SK-N-SH (cell line): Measurements from ENCODE around the gene FOXP1. TPM values are rescaled to one million over a fixed set of nuclear protein-coding genes. Genes with fewer than 3 reads are reported as not detected.

ENCODE experiments used
- CTCF ChIA-PET: fragments of 300-600, 350-600 bp; formaldehyde crosslinking; extraction: SDS; loops from one replicate; lab custom pipeline; 2021; lab: Yijun Ruan, JAX
- POLR2A ChIA-PET: fragments of 350-600 bp; sonication (Branson Sonifier 250); formaldehyde crosslinking; extraction: SDS; loops from one replicate; lab custom pipeline; 2020; ENCODE audit warnings: antibody characterized with exemption, inconsistent platforms; lab: Yijun Ruan, JAX
- DNase-seq: peaks from one replicate; pipeline ENCODE4 v3.0.0; 2012
- H2AFZ ChIP-seq: fragments of 200-600 bp; sonication (generic); 2 replicates; pipeline ENCODE4 v1.8.1; 2016; ENCODE audit warnings: antibody characterized with exemption, mild to moderate bottlenecking, low read depth
- H3F3A ChIP-seq: fragments of 200-600 bp; sonication (generic); replicated peaks from 2 replicates; pipeline ENCODE3; 2016; ENCODE audit warnings: antibody characterized with exemption, mild to moderate bottlenecking; ENCODE audit not compliant: insufficient read depth
- H3K27ac ChIP-seq, 2 experiments: fragments of 200-500 bp in 1 of 2; fragments of 200-600 bp in 1 of 2; sonication (Bioruptor generic) in 1 of 2; sonication (generic), shearing (Covaris generic) in 1 of 2; 2 replicates each; pipeline versions ENCODE4 v1.5.1 to v1.6.1; 2014 to 2016; ENCODE audit warnings: low read depth in 2 of 2, inconsistent platforms in 1 of 2, low read length in 1 of 2, mild to moderate bottlenecking in 1 of 2, mixed read lengths in 1 of 2
- H3K27me3 ChIP-seq: fragments of 200-600 bp; sonication (generic), shearing (Covaris generic); 2 replicates; pipeline ENCODE4 v1.6.1; 2016; ENCODE audit warnings: mixed run types; ENCODE audit not compliant: insufficient read depth
- H3K36me3 ChIP-seq, 2 experiments: fragments of 200-500 bp in 1 of 2; fragments of 200-600 bp in 1 of 2; sonication (Bioruptor generic) in 1 of 2; sonication (generic) in 1 of 2; replicated peaks in 1 of 2; 2 replicates each; pipeline versions ENCODE3 to v1.5.1; 2014 to 2016; ENCODE audit warnings: low read length in 1 of 2, mild to moderate bottlenecking in 1 of 2; ENCODE audit not compliant: insufficient read depth in 2 of 2, control insufficient read depth in 1 of 2
- H3K4me1 ChIP-seq, 2 experiments: fragments of 200-500 bp in 1 of 2; fragments of 200-600 bp in 1 of 2; sonication (Bioruptor generic) in 1 of 2; sonication (generic), shearing (Covaris generic) in 1 of 2; 2 replicates each; pipeline versions ENCODE4 v1.5.1 to v1.6.1; 2014 to 2016; ENCODE audit warnings: low read depth in 1 of 2, low read length in 1 of 2, mixed run types in 1 of 2; ENCODE audit not compliant: insufficient read depth in 2 of 2, control insufficient read depth in 1 of 2
- H3K4me2 ChIP-seq: fragments of 200-600 bp; sonication (generic), shearing (Covaris generic); 2 replicates; pipeline ENCODE4 v1.6.1; 2017; ENCODE audit warnings: mixed run types
- H3K4me3 ChIP-seq, 2 experiments: fragments of 200-500 bp in 1 of 2; fragments of 200-600 bp in 1 of 2; sonication (Bioruptor generic) in 1 of 2; sonication (generic), shearing (Covaris generic) in 1 of 2; 2 replicates each; pipeline versions ENCODE4 v1.5.1 to v1.8.1; 2014 to 2016; ENCODE audit warnings: low read depth in 2 of 2, inconsistent platforms in 1 of 2, low read length in 1 of 2, mild to moderate bottlenecking in 1 of 2, mixed read lengths in 1 of 2, moderate library complexity in 1 of 2
- H3K79me2 ChIP-seq: fragments of 200-600 bp; sonication (generic); 2 replicates; pipeline ENCODE4 v1.8.1; 2017; ENCODE audit warnings: mild to moderate bottlenecking; ENCODE audit not compliant: insufficient read depth
- H3K9ac ChIP-seq: fragments of 200-600 bp; sonication (generic); 2 replicates; pipeline ENCODE4 v1.6.1; 2017; ENCODE audit warnings: mixed run types
- H3K9me2 ChIP-seq: fragments of 200-600 bp; sonication (generic); 2 replicates; pipeline ENCODE4 v1.6.1; 2017; ENCODE audit warnings: mixed run types
- H3K9me3 ChIP-seq: fragments of 200-600 bp; sonication (generic); 2 replicates; pipeline ENCODE4 v1.6.1; 2017; ENCODE audit warnings: mixed run types, mild to moderate bottlenecking, moderate library complexity
- H4K20me1 ChIP-seq: fragments of 200-600 bp; sonication (generic); 2 replicates; pipeline ENCODE4 v1.6.1; 2017; ENCODE audit warnings: mild to moderate bottlenecking, mixed run types; ENCODE audit not compliant: insufficient read depth
- CTCF ChIP-seq: fragments of 200-600 bp; sonication (generic); IDR thresholded peaks from 2 replicates; pipeline ENCODE4 v1.6.1; 2017; ENCODE audit warnings: antibody characterized with exemption, mild to moderate bottlenecking, moderate library complexity
- EZH2phosphoT487 ChIP-seq: fragments of 200-600 bp; sonication (generic); IDR thresholded peaks from 2 replicates; pipeline ENCODE4 v1.6.1; 2017; ENCODE audit warnings: low read depth, mixed run types, mild to moderate bottlenecking, antibody characterized with exemption, moderate library complexity, borderline replicate concordance
- FOXJ3 ChIP-seq: sonication (generic); formaldehyde crosslinking; IDR thresholded peaks from 2 replicates; pipeline ENCODE4 v1.5.1; 2020; ENCODE audit warnings: mild to moderate bottlenecking, missing genetic modification reagents
- FOXM1 ChIP-seq: IDR thresholded peaks from 2 replicates; pipeline ENCODE4 v1.4.0; 2012; ENCODE audit warnings: low read depth, mild to moderate bottlenecking
- GABPA ChIP-seq: IDR thresholded peaks from 2 replicates; pipeline ENCODE4 v1.4.0; 2012; ENCODE audit warnings: low read depth, mild to moderate bottlenecking
- GATA2 ChIP-seq: sonication (generic); formaldehyde crosslinking; IDR thresholded peaks from 2 replicates; pipeline ENCODE4 v1.5.0; 2020; ENCODE audit warnings: mild to moderate bottlenecking, missing genetic modification reagents
- NFIC ChIP-seq: IDR thresholded peaks from 2 replicates; pipeline ENCODE4 v1.4.0; 2012; ENCODE audit warnings: borderline replicate concordance
- NRF1 ChIP-seq: IDR thresholded peaks from 2 replicates; pipeline ENCODE4 v1.6.1; 2012; ENCODE audit warnings: low read depth, mild to moderate bottlenecking, low read length
- RCOR1 ChIP-seq: fragments of 150-350 bp; IDR thresholded peaks from 2 replicates; pipeline ENCODE4 v1.6.1; 2017; ENCODE audit warnings: antibody characterized with exemption, low read length
- RFX5 ChIP-seq: IDR thresholded peaks from 2 replicates; pipeline ENCODE4 v1.6.1; 2012; ENCODE audit warnings: mild to moderate bottlenecking, improper control_type of control experiment, low read length
- SIN3A ChIP-seq: IDR thresholded peaks from 2 replicates; pipeline ENCODE4 v1.6.1; 2012; ENCODE audit warnings: low read depth, mild to moderate bottlenecking, low read length, moderate library complexity, borderline replicate concordance
- TCF12 ChIP-seq: IDR thresholded peaks from 2 replicates; pipeline ENCODE4 v1.4.0; 2012
- TEAD4 ChIP-seq: IDR thresholded peaks from 2 replicates; pipeline ENCODE4 v1.4.0; 2012; ENCODE audit warnings: mild to moderate bottlenecking, borderline replicate concordance; ENCODE audit not compliant: insufficient read depth
- YY1 ChIP-seq: IDR thresholded peaks from 2 replicates; pipeline ENCODE4 v1.4.0; 2012; ENCODE audit warnings: low read depth, mild to moderate bottlenecking
- ZBTB33 ChIP-seq: IDR thresholded peaks from 2 replicates; pipeline ENCODE4 v1.4.0; 2012; ENCODE audit warnings: low read depth, borderline replicate concordance
- WGBS: methylation state at CpG from one replicate; pipeline ENCODE4 v1.1.6; 2017; ENCODE audit warnings: low lambda C conversion rate; 5-methylcytosine and 5-hydroxymethylcytosine counted together
- polyA plus RNA-seq, 3 experiments: library from polyadenylated mRNA; depleted of rRNA; stranded (reverse); fragments of >200 nt; gene quantifications; 2 replicates each; pipeline ENCODE4 v1.2.3, GENCODE V29; 2012
- TF ChIP-seq, protein P1 (sequence below): IDR thresholded peaks from 2 replicates; pipeline ENCODE4 v1.4.0; 2012; ENCODE audit warnings: low read depth
- TF ChIP-seq, protein P2 (sequence below): IDR thresholded peaks from 2 replicates; pipeline ENCODE4 v1.6.1; 2012; ENCODE audit warnings: mild to moderate bottlenecking, low read depth, low read length, moderate library complexity

The FOXP1 gene
- polyA plus RNA-seq, 1 of the 3 experiments (the other 2 are of a cell fraction), result 8.8 TPM

DNA sequence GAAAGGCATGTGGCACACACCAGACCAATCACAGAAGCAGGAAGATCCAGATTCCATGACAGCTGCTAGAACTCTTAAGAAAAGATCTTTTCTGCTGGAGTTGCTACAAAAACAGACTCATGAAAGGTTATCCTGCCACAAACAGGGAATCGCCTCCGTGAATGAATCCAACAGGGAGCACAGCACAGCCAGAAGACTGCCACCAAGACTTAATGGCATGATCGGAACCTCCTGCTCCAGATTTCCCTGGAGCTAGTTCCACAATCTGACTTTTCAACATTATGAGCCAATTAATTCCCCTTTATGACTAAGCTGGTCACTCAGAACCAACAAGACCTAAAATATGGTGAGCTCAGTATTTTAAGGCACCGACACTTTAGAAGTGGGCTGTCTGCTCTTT lies 232.5 kb downstream of the FOXP1 start:
- Histone ChIP-seq H3K9ac (no peak overlapping the region), H4K20me1 (no peaks in the 10 kb centered on the region), H3K79me2 (peaks cover 81% of the 10 kb centered on the region), H3K4me3 (no peak overlapping the region), H3F3A (no peaks in the 10 kb centered on the region), H3K4me2 (no peak overlapping the region), H3K9me2 (no peaks in the 10 kb centered on the region), H3K9me3 (no peaks in the 10 kb centered on the region), H3K27me3 (no peaks in the 10 kb centered on the region), H3K4me1 (no peaks in the 10 kb centered on the region; a peak in 1 of 4 replicates), H3K27ac (no peak overlapping the region), H3K36me3 (peaks cover 2 to 7% of the 10 kb centered on the region in 2 experiments), H2AFZ (no peak overlapping the region)
- WGBS, result 95% methylated on average over 4 of the region's 4 CpGs
- TF ChIP-seq RCOR1 (no peak), SIN3A (no peak), RFX5 (no peak), NRF1 (no peak), CTCF (no peak), GATA2 (CRISPR knock-in tag) (no peak), GABPA (no peak), EZH2phosphoT487 (no peak), FOXJ3 (no peak)
- TF ChIP-seq, protein P1, sequence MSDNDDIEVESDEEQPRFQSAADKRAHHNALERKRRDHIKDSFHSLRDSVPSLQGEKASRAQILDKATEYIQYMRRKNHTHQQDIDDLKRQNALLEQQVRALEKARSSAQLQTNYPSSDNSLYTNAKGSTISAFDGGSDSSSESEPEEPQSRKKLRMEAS, result no peak
- DNase-seq, result no peak
- ChIA-PET CTCF (interaction anchor here (1.1 to 1.9 kb wide), 2 partner anchors 15 to 46 kb away, joined by 3 to 5 read pairs; no protein-coding TSS in a partner anchor), POLR2A (no interaction called here)

DNA sequence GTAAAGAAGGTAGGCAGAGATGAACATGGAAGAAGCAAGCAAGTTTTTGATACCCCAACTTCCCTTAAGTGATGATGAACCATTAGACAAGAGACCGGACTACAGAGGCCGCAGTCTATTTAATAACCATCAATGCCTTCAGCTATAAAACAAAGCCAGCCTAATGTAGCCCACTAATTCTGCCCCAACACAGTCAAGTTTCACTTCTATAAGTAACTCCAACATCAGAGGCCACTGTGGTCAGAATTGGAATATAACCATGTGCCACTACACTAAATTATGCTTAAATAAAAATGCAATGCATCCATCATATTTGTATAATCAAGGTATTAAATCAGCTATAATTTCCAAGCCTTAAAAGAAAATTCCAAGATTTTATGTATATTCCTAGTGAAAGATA lies 234.7 kb downstream of the FOXP1 start:
- no peak for DNase-seq
- H3K4me1 ChIP-seq, result no peaks in the 10 kb centered on the region; a peak in 1 of 4 replicates
- no peaks in the 10 kb centered on the region for H3F3A ChIP-seq
- H3K9me3 ChIP-seq, result no peaks in the 10 kb centered on the region
- 93% methylated on average over 2 of the region's 2 CpGs for WGBS
- no peak overlapping the region for H3K9ac ChIP-seq
- no peaks in the 10 kb centered on the region for H4K20me1 ChIP-seq
- H3K4me3 ChIP-seq, result no peak overlapping the region
- H3K27ac ChIP-seq, result no peak overlapping the region
- ChIA-PET POLR2A (no interaction called here), CTCF (interaction anchor here (1.9 kb wide), 1 partner anchor 48 kb away, joined by 5 read pairs; no protein-coding TSS in a partner anchor)
- H3K9me2 ChIP-seq, result no peaks in the 10 kb centered on the region
- H3K27me3 ChIP-seq, result no peaks in the 10 kb centered on the region
- H3K79me2 ChIP-seq, result peaks cover 74% of the 10 kb centered on the region
- H3K4me2 ChIP-seq, result no peak overlapping the region
- no peaks in the 10 kb centered on the region for H3K36me3 ChIP-seq
- H2AFZ ChIP-seq, result no peak overlapping the region
- TF ChIP-seq TCF12, result no peak
- no peak for TF ChIP-seq ZBTB33
- no peak for TF ChIP-seq GABPA
- TF ChIP-seq CTCF, result no peak
- TF ChIP-seq NFIC, result no peak
- TF ChIP-seq SIN3A, result no peak
- no peak for TF ChIP-seq YY1
- no peak for TF ChIP-seq FOXM1
- TF ChIP-seq, protein P2, sequence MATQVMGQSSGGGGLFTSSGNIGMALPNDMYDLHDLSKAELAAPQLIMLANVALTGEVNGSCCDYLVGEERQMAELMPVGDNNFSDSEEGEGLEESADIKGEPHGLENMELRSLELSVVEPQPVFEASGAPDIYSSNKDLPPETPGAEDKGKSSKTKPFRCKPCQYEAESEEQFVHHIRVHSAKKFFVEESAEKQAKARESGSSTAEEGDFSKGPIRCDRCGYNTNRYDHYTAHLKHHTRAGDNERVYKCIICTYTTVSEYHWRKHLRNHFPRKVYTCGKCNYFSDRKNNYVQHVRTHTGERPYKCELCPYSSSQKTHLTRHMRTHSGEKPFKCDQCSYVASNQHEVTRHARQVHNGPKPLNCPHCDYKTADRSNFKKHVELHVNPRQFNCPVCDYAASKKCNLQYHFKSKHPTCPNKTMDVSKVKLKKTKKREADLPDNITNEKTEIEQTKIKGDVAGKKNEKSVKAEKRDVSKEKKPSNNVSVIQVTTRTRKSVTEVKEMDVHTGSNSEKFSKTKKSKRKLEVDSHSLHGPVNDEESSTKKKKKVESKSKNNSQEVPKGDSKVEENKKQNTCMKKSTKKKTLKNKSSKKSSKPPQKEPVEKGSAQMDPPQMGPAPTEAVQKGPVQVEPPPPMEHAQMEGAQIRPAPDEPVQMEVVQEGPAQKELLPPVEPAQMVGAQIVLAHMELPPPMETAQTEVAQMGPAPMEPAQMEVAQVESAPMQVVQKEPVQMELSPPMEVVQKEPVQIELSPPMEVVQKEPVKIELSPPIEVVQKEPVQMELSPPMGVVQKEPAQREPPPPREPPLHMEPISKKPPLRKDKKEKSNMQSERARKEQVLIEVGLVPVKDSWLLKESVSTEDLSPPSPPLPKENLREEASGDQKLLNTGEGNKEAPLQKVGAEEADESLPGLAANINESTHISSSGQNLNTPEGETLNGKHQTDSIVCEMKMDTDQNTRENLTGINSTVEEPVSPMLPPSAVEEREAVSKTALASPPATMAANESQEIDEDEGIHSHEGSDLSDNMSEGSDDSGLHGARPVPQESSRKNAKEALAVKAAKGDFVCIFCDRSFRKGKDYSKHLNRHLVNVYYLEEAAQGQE, result no peak
- no peak for TF ChIP-seq TEAD4
